Hindlimb muscle (tissue), 1 donor: ENCODE results near the gene ARID4A. TPM values are rescaled to one million over a fixed set of nuclear protein-coding genes. Genes with fewer than 3 reads are reported as not detected.
"Not testable (repeated sequence)": the region's sequence is repeated elsewhere in the genome, so short reads cannot be mapped to it uniquely, and the experiment has no call there.

Source experiments
- DNase-seq: peaks from one replicate; pipeline ENCODE4 v3.0.0-alpha.2; 2013
- polyA plus RNA-seq: library from polyadenylated mRNA; unstranded; fragments of 120-200 nt; gene quantifications from one replicate; pipeline ENCODE4 v1.2.1, GENCODE V29; 2013; ENCODE audit not compliant: insufficient read length

Gene ARID4A
- polyA plus RNA-seq = 13.8 TPM

- peak; percentile 57 for DNase-seq
These were observed at the start of gene ARID4A for GRCh38 chr14:58298477-58299400. TSS of gene ARID4A (plus strand) at chr14:58298555. CDS start at chr14:58299855, 1,300 bp downstream.

- no peak for DNase-seq
These were observed 48.7 kb upstream of the ARID4A start for GRCh38 chr14:58249611-58250010.

- DNase-seq = no peak
These were observed 40.2 kb upstream of the ARID4A start for GRCh38 chr14:58258156-58258555.

- not testable (repeated sequence) for DNase-seq
These were observed 36.4 kb upstream of the ARID4A start for GRCh38 chr14:58262005-58262404.

GRCh38 chr14:58265401-58265800, 33.0 kb upstream of the ARID4A start:
- no peak for DNase-seq

- no peak for DNase-seq
These were observed 27.7 kb upstream of the ARID4A start for GRCh38 chr14:58270628-58271027.

- DNase-seq = no peak
These were observed 25.6 kb upstream of the ARID4A start for GRCh38 chr14:58272588-58273372.

- no peak for DNase-seq
These were observed 23.5 kb upstream of the ARID4A start for GRCh38 chr14:58274881-58275280.

GRCh38 chr14:58275527-58276190, 22.7 kb upstream of the ARID4A start:
- DNase-seq = no peak

- no peak for DNase-seq
These were observed 22.1 kb upstream of the ARID4A start for GRCh38 chr14:58276208-58276607.

GRCh38 chr14:58278177-58278576, 20.2 kb upstream of the ARID4A start:
- no peak for DNase-seq

- DNase-seq = peak; percentile 29
These were observed 17.2 kb upstream of the ARID4A start for GRCh38 chr14:58280954-58281787.

GRCh38 chr14:58281969-58282368, 16.4 kb upstream of the ARID4A start:
- DNase-seq = no peak

GRCh38 chr14:58282925-58283593, 15.3 kb upstream of the ARID4A start:
- no peak for DNase-seq

- DNase-seq = no peak
These were observed 14.6 kb upstream of the ARID4A start for GRCh38 chr14:58283730-58284129.

GRCh38 chr14:58285132-58285531, 13.2 kb upstream of the ARID4A start:
- DNase-seq = no peak

GRCh38 chr14:58287607-58288042, 10.7 kb upstream of the ARID4A start:
- DNase-seq = no peak

GRCh38 chr14:58288106-58288792, 10.1 kb upstream of the ARID4A start:
- no peak for DNase-seq

- DNase-seq = no peak
These were observed 6.7 kb upstream of the ARID4A start for GRCh38 chr14:58291646-58292045.

GRCh38 chr14:58292187-58292586, 6.2 kb upstream of the ARID4A start:
- no peak for DNase-seq

- DNase-seq = no peak
These were observed 4.2 kb upstream of the ARID4A start for GRCh38 chr14:58294201-58294600.
